Activated CD8-positive, alpha-beta T cell treated with anti-CD3 and anti-CD28 coated beads, Interleukin-2, amount 10 ng/mL, durations not matched to agents 7 days and 5 days (primary cell): ENCODE measurements around the gene TRPM3. TPM values are rescaled to one million over a fixed set of nuclear protein-coding genes. Genes with fewer than 3 reads are reported as not detected.
"Not testable (repeated sequence)": the region's sequence is repeated elsewhere in the genome, so short reads cannot be mapped to it uniquely, and the experiment has no call there.

Experiments
- ATAC-seq: fragments of 150-1000 bp; cut with Tn5 transposase; one replicate; pipeline ENCODE4 v1.10.0; 2021; ENCODE audit warnings: moderate library complexity
- CTCF ChIA-PET: fragments of 350-600 bp; sonication (Branson Sonifier 250); formaldehyde crosslinking; loops from one replicate; lab custom pipeline; 2021; ENCODE audit warnings: antibody characterized with exemption; lab: Charles Lee
- POLR2A ChIA-PET: fragments of 350-600 bp; sonication (Branson Sonifier 250); formaldehyde crosslinking; loops from one replicate; lab custom pipeline; 2021; ENCODE audit warnings: antibody characterized with exemption; lab: Charles Lee
- DNase-seq: peaks from one replicate; pipeline ENCODE4 v3.0.0-alpha.2; 2020
- H3K27ac Mint-ChIP-seq: one replicate; pipeline ENCODE4 v1.8.0; 2021; ENCODE audit warnings: mild to moderate bottlenecking, mixed read lengths
- H3K27me3 Mint-ChIP-seq: one replicate; pipeline ENCODE4 v1.8.0; 2021; ENCODE audit warnings: low read depth, mixed read lengths
- H3K36me3 Mint-ChIP-seq: one replicate; pipeline ENCODE4 v1.8.0; 2021; ENCODE audit warnings: low read depth, mixed read lengths
- H3K4me1 Mint-ChIP-seq: one replicate; pipeline ENCODE4 v1.8.0; 2021; ENCODE audit warnings: low read depth, mixed read lengths
- H3K4me3 Mint-ChIP-seq: one replicate; pipeline ENCODE4 v1.8.0; 2021; ENCODE audit warnings: mild to moderate bottlenecking, mixed read lengths
- H3K9me3 Mint-ChIP-seq: one replicate; pipeline ENCODE4 v1.8.0; 2022; ENCODE audit warnings: mixed read lengths; ENCODE audit not compliant: insufficient read depth
- total RNA-seq, 2 experiments: library from RNA; stranded (reverse); gene quantifications; one replicate each; pipeline ENCODE4 v1.2.3, GENCODE V29; 2021

TRPM3 gene
- total RNA-seq, 2 experiments from 2014 or later = not detected

GRCh38 chr9:70629080-70629685 lies 492.2 kb downstream of the TRPM3 start:
- POLR2A ChIA-PET, H3K36me3 Mint-ChIP-seq, ATAC-seq, H3K27me3 Mint-ChIP-seq, H3K4me1 Mint-ChIP-seq, DNase-seq, H3K4me3 Mint-ChIP-seq, H3K27ac Mint-ChIP-seq, H3K9me3 Mint-ChIP-seq: not testable (repeated sequence)
- CTCF ChIA-PET = interaction anchor here (1.7 kb wide), 1 partner anchor 14 kb away, joined by 5 read pairs; no protein-coding TSS in a partner anchor

- ChIA-PET POLR2A (no interaction called here), CTCF (no interaction called here)
- peaks cover 3% of the 10 kb centered on the region for H3K27me3 Mint-ChIP-seq
- ATAC-seq (no peak), DNase-seq (no peak)
- no peaks in the 10 kb centered on the region for H3K9me3 Mint-ChIP-seq
- H3K36me3 Mint-ChIP-seq = no peaks in the 10 kb centered on the region
- H3K27ac Mint-ChIP-seq = no peak overlapping the region
- H3K4me3 Mint-ChIP-seq = no peak overlapping the region
- no peaks in the 10 kb centered on the region for H3K4me1 Mint-ChIP-seq
Observed at GRCh38 chr9:70625078-70625477, 496.3 kb downstream of the TRPM3 start.

DNA sequence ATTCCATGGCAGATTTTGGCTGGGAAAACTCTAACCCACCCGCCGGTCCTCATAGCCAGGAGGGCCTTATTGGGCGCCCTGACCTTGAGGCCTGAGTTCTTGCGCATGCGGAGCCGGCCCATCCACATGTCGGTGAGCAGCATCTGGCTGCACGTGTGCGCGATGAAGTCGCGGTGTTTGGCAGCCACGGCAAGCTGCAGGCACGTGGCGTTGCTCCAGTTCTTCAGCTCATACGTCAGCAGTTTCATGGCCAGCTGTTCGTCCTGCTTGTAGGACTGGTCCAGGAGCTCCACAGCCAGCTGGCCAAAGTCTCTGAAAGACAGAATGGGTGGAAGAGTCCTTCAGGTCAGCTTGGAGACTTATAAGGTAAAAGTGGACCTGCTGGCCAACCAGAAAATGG lies 502.6 kb downstream of the TRPM3 start:
- Mint-ChIP-seq H3K36me3 (no peaks in the 10 kb centered on the region), H3K4me3 (no peak overlapping the region), H3K9me3 (no peaks in the 10 kb centered on the region), H3K27ac (no peak overlapping the region), H3K27me3 (peaks cover 5% of the 10 kb centered on the region), H3K4me1 (no peaks in the 10 kb centered on the region)
- ATAC-seq (no peak), DNase-seq (no peak)
- CTCF ChIA-PET = no interaction called here
- POLR2A ChIA-PET = no interaction called here

GRCh38 chr9:70617033-70617828 lies 504.2 kb downstream of the TRPM3 start:
- no peak overlapping the region for H3K4me3 Mint-ChIP-seq
- H3K4me1 Mint-ChIP-seq = no peaks in the 10 kb centered on the region
- CTCF ChIA-PET = no interaction called here
- peaks cover 11% of the 10 kb centered on the region for H3K27me3 Mint-ChIP-seq
- ATAC-seq = no peak
- no peaks in the 10 kb centered on the region for H3K36me3 Mint-ChIP-seq
- POLR2A ChIA-PET = no interaction called here
- no peaks in the 10 kb centered on the region for H3K9me3 Mint-ChIP-seq
- no peak for DNase-seq
- H3K27ac Mint-ChIP-seq = no peak overlapping the region

DNA sequence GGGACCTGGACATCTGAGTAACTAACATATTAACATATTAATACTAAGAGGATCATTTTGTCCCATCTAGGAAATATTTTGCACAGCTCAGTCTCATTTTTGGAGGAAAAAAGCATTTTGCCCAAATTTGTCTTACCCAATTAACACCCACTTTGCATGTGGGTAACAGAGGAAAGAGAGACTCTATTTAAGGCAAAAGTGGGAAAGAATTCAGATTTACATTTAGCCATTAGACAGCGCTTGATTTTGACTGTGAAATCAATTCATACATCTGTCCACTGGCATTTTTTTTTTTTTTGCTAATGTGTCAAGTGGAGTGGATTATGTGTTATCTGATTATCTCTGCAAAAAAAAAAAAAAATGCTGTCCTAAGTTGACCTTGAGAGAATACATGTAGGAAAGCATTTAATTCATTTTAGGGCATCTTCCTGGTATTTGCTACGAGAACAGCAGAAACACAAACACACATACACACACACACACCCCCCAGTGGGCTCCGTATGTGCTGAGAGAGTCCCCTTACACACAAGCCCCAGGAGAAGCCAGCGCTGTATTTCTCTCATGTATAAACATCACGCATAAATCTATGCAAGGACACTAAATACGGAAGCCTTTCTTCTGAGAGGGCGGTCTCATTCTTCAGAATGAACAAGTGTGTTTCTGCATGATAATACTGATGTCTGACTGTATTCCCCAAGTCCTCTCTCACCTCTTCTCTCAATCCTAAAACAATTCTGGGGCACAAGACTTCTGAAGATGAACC lies 505.0 kb downstream of the TRPM3 start:
- ChIA-PET POLR2A (interaction anchor here (0.6 kb wide), 1 partner anchor 1527 kb away, joined by 3 read pairs; no protein-coding TSS in a partner anchor), CTCF (interaction anchor here (5.1 kb wide), 1 partner anchor 14 kb away, joined by 27 read pairs; no protein-coding TSS in a partner anchor)
- Mint-ChIP-seq H3K4me3 (no peak overlapping the region), H3K4me1 (no peaks in the 10 kb centered on the region), H3K9me3 (no peaks in the 10 kb centered on the region), H3K27ac (no peak overlapping the region), H3K36me3 (no peaks in the 10 kb centered on the region), H3K27me3 (peaks cover 13% of the 10 kb centered on the region)
- no peak for ATAC-seq
- no peak for DNase-seq

GRCh38 chr9:70615464-70616138 lies 505.8 kb downstream of the TRPM3 start:
- CTCF ChIA-PET = interaction anchor here (1.0 to 5.1 kb wide), 3 partner anchors 13 to 25 kb away, joined by 3 to 27 read pairs (median 5); no protein-coding TSS in a partner anchor
- H3K9me3 Mint-ChIP-seq = no peaks in the 10 kb centered on the region
- POLR2A ChIA-PET = interaction anchor here (0.6 kb wide), 1 partner anchor 1526 kb away, joined by 3 read pairs; no protein-coding TSS in a partner anchor
- H3K36me3 Mint-ChIP-seq = no peaks in the 10 kb centered on the region
- DNase-seq (no peak), ATAC-seq (no peak)
- no peaks in the 10 kb centered on the region for H3K4me1 Mint-ChIP-seq
- H3K4me3 Mint-ChIP-seq = no peak overlapping the region
- H3K27me3 Mint-ChIP-seq = peaks cover 16% of the 10 kb centered on the region
- H3K27ac Mint-ChIP-seq = no peak overlapping the region

DNA sequence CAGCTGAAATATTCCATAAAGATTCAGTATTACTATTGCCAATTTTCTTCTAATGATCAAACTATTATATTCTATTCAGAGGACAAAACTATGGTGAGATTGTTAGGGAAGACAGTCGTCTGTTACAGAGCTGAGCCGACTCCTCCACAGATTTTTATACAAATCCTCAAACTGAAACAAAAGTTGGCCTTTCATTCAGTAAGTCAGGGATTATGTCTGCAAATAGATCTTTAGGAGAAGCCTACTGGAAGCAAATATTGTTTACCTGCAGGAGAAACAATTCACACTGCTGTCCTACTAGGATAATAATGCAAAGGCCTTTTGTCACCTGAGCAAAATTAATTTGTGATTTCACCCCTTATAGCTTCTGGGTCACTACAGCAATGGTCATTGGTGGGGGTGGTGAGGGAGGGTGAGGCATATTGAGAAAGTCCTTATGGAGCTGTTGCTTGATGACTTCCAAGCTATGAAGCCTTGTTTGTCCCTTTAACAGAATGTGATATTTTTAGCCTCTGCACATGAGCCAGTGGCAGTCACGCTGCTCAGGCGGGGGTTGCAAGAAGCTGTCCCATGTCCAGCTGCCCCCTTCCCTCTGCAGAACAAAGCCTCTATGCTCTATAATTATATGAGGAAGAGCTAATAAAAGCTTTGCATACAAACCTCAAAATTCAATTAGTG lies 506.5 kb downstream of the TRPM3 start:
- no peaks in the 10 kb centered on the region for H3K36me3 Mint-ChIP-seq
- CTCF ChIA-PET = interaction anchor here (1.0 to 5.1 kb wide), 3 partner anchors 12 to 25 kb away, joined by 3 to 27 read pairs (median 5); no protein-coding TSS in a partner anchor
- H3K4me3 Mint-ChIP-seq = no peak overlapping the region
- no peaks in the 10 kb centered on the region for H3K9me3 Mint-ChIP-seq
- H3K27me3 Mint-ChIP-seq = peaks cover 16% of the 10 kb centered on the region
- ATAC-seq = no peak
- no peaks in the 10 kb centered on the region for H3K4me1 Mint-ChIP-seq
- DNase-seq = no peak
- H3K27ac Mint-ChIP-seq = no peak overlapping the region
- POLR2A ChIA-PET = no interaction called here

DNA sequence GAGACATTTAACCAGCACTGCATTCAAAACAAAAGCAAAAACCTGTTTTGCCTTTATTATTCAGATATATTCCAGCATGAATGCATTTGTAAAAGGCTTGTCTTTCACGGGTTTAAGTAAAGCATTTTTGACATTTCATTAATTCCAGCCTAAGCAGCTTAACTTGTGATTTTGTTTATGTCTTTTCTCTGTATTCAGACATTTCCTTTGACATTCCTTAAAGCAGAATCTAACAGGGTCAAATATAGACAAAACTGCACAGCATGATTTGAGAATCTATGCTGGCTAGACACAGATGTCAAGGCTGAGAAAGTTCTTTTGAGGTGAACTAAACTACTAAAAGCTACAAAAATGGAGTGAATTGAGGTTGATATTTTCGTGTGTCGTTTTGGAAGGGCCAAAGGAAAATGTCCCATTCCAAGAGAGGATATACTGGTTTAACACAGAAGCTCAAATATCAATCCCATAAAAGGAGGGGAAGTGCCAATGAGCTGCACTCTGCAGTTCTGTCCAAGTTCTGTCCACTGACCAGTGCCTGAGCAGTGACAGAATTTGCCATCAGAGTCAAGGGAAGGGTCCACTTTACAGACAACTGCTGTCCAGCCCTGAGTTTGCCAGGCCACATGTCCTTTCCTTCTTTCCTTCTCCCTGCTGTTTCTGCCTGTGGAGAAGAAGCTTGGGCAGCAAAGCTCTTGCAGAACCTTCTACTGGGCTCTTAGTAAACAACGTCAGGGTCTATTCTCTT lies 508.2 kb downstream of the TRPM3 start:
- no peak for DNase-seq
- Mint-ChIP-seq H3K27me3 (peaks cover 16% of the 10 kb centered on the region), H3K4me1 (no peaks in the 10 kb centered on the region), H3K27ac (no peak overlapping the region), H3K4me3 (no peak overlapping the region), H3K9me3 (no peaks in the 10 kb centered on the region), H3K36me3 (no peaks in the 10 kb centered on the region)
- no peak for ATAC-seq
- POLR2A ChIA-PET = no interaction called here
- CTCF ChIA-PET = interaction anchor here (0.6 to 5.1 kb wide), 3 partner anchors 10 to 642 kb away, joined by 3 to 27 read pairs (median 4); no protein-coding TSS in a partner anchor

- Mint-ChIP-seq H3K4me1 (peaks cover 6% of the 10 kb centered on the region), H3K9me3 (no peaks in the 10 kb centered on the region), H3K4me3 (no peak overlapping the region), H3K27me3 (peaks cover 16% of the 10 kb centered on the region), H3K27ac (no peak overlapping the region), H3K36me3 (no peaks in the 10 kb centered on the region)
- DNase-seq (no peak), ATAC-seq (no peak)
- ChIA-PET POLR2A (no interaction called here), CTCF (interaction anchor here (0.8 kb wide), 1 partner anchor 270 kb away, joined by 3 read pairs; no protein-coding TSS in a partner anchor)
Observed at GRCh38 chr9:70610287-70610644, 511.2 kb downstream of the TRPM3 start.

DNA sequence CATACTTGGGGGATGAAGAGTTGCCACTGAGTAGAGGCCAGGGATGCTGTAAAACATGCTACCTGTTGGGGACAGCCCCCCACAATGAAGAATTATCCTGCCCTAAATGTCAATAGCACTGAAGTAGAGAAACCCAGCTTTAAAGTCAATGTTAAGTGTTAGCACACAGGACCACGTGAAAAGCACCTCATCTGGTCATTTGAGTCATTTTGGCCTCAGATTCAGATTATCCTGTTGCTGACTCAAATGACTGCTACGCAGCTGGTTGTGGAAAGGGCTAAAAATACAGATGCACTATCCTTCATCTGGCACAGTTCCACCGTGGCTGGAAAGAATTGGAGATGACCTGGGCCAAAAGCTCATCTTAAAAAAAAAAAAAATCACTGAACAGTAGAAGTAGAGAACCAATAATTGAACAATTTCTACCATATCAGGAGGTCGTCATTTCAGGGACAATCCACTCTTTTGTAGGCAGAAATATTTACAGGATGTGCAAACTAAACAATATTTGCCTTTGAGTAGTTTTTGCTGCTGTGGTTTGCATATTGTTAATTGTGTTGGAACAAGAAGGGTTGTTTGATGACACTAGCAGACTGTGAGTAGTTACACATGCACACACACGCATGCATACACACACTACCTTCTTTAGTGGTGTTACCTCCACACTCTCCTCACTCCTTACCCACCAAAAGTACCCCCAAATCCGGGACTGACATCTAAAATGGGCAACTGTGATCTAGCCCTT lies 511.7 kb downstream of the TRPM3 start:
- ATAC-seq = no peak
- H3K27ac Mint-ChIP-seq = no peak overlapping the region
- H3K36me3 Mint-ChIP-seq = no peaks in the 10 kb centered on the region
- peaks cover 16% of the 10 kb centered on the region for H3K27me3 Mint-ChIP-seq
- POLR2A ChIA-PET = no interaction called here
- H3K9me3 Mint-ChIP-seq = no peaks in the 10 kb centered on the region
- peaks cover 6% of the 10 kb centered on the region for H3K4me1 Mint-ChIP-seq
- CTCF ChIA-PET = interaction anchor here (0.8 kb wide), 1 partner anchor 270 kb away, joined by 3 read pairs; no protein-coding TSS in a partner anchor
- DNase-seq = no peak
- no peak overlapping the region for H3K4me3 Mint-ChIP-seq
